ENCODE measurements around the gene ORMDL3.
A peak's percentile ranks its signal among the peaks of the same experiment; 100 is the strongest.

Gene ORMDL3

GRCh38 chr17:39927101-39927928 lies at the start of gene ORMDL3, which contains the start of gene LRRC3C:
Gene ORMDL3 (minus strand): TSS chr17:39927601. CDS start chr17:39924203, 3,398 bp downstream.
Gene LRRC3C (plus strand): TSS chr17:39927732. CDS start chr17:39941524, 13,792 bp downstream.
- peak; percentile 97 for DNase-seq (ENCODE audit: low read depth, low spot score)

GRCh38 chr17:39975801-39976200 lies 48.4 kb upstream of the ORMDL3 start:
- DNase-seq (ENCODE audit: low read depth, low spot score) = no peak

GRCh38 chr17:39974433-39974832 lies 47.0 kb upstream of the ORMDL3 start:
- DNase-seq (ENCODE audit: low read depth, low spot score) = no peak

GRCh38 chr17:39973496-39973895 lies 46.1 kb upstream of the ORMDL3 start:
- DNase-seq (ENCODE audit: low read depth, low spot score) = no peak

GRCh38 chr17:39972271-39972670 lies 44.9 kb upstream of the ORMDL3 start:
- DNase-seq (ENCODE audit: low read depth, low spot score) = no peak

GRCh38 chr17:39971076-39971603 lies 43.7 kb upstream of the ORMDL3 start:
- DNase-seq (ENCODE audit: low read depth, low spot score) = no peak

GRCh38 chr17:39970157-39970692 lies 42.8 kb upstream of the ORMDL3 start:
- DNase-seq (ENCODE audit: low read depth, low spot score) = no peak

GRCh38 chr17:39969375-39969774 lies 42.0 kb upstream of the ORMDL3 start:
- DNase-seq (ENCODE audit: low read depth, low spot score) = no peak

- no peak for DNase-seq (ENCODE audit: low read depth, low spot score)
Measured at GRCh38 chr17:39968761-39969160, 41.4 kb upstream of the ORMDL3 start.

GRCh38 chr17:39966771-39967170 lies 39.4 kb upstream of the ORMDL3 start:
- DNase-seq (ENCODE audit: low read depth, low spot score) = no peak

- DNase-seq (ENCODE audit: low read depth, low spot score) = no peak
Measured at GRCh38 chr17:39965017-39965699, 37.8 kb upstream of the ORMDL3 start.

GRCh38 chr17:39963829-39964228 lies 36.4 kb upstream of the ORMDL3 start:
- DNase-seq (ENCODE audit: low read depth, low spot score) = no peak

- DNase-seq (ENCODE audit: low read depth, low spot score) = no peak
Measured at GRCh38 chr17:39962642-39963220, 35.3 kb upstream of the ORMDL3 start, which contains the start of gene GSDMA. Gene GSDMA (plus strand): TSS chr17:39963004. CDS start chr17:39965688, 2,684 bp downstream.

- DNase-seq (ENCODE audit: low read depth, low spot score) = no peak
Measured at GRCh38 chr17:39960524-39961041, 33.2 kb upstream of the ORMDL3 start.

GRCh38 chr17:39955726-39956225 lies 28.4 kb upstream of the ORMDL3 start:
- no peak for DNase-seq (ENCODE audit: low read depth, low spot score)

- DNase-seq (ENCODE audit: low read depth, low spot score) = no peak
Measured at GRCh38 chr17:39954876-39955275, 27.5 kb upstream of the ORMDL3 start.

GRCh38 chr17:39953471-39953888 lies 26.1 kb upstream of the ORMDL3 start:
- no peak for DNase-seq (ENCODE audit: low read depth, low spot score)

- DNase-seq (ENCODE audit: low read depth, low spot score) = peak; percentile 98
Measured at GRCh38 chr17:39952680-39953470, 25.5 kb upstream of the ORMDL3 start.

- no peak for DNase-seq (ENCODE audit: low read depth, low spot score)
Measured at GRCh38 chr17:39951924-39952679, 24.7 kb upstream of the ORMDL3 start.

- no peak for DNase-seq (ENCODE audit: low read depth, low spot score)
Measured at GRCh38 chr17:39950871-39951348, 23.5 kb upstream of the ORMDL3 start.

Data from ELF-1 (cell line).